ENCODE measurements around the gene LRMDA.

DNA sequence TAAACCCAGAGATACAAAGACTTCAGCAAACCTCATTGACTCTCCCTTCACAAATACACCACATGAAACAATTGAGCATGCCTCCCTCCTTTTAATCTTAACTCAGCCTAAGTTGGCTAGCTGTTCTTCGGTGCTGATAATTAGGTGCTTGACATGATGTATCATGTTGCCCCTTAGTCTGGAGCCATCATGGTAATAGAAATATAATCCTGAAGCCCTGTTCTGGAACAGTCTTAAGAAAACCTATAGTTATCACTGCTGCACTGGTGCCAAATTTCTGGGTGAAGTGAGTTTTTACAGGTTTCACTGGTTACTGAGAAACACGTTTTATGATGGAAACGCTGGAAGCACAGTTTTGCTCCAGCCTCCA, 306.1 kb downstream of the LRMDA start:
- TF ChIP-seq, protein P1, sequence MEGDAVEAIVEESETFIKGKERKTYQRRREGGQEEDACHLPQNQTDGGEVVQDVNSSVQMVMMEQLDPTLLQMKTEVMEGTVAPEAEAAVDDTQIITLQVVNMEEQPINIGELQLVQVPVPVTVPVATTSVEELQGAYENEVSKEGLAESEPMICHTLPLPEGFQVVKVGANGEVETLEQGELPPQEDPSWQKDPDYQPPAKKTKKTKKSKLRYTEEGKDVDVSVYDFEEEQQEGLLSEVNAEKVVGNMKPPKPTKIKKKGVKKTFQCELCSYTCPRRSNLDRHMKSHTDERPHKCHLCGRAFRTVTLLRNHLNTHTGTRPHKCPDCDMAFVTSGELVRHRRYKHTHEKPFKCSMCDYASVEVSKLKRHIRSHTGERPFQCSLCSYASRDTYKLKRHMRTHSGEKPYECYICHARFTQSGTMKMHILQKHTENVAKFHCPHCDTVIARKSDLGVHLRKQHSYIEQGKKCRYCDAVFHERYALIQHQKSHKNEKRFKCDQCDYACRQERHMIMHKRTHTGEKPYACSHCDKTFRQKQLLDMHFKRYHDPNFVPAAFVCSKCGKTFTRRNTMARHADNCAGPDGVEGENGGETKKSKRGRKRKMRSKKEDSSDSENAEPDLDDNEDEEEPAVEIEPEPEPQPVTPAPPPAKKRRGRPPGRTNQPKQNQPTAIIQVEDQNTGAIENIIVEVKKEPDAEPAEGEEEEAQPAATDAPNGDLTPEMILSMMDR (IDR thresholded peaks at IDR 0.05; ENCODE audit: insufficient read depth, low read length, poor library complexity, severe bottlenecking): no peak
- TF ChIP-seq EZH2phosphoT487 (conservative IDR thresholded peaks at IDR 0.05; ENCODE audit: low read length): no peak

Measured in SU-DHL-6 (cell line).